Adrenal gland (tissue), 12 donors: ENCODE measurements around the gene KIF26A. TPM values are rescaled to one million over a fixed set of nuclear protein-coding genes. Genes with fewer than 3 reads are reported as not detected.
A peak's percentile ranks its signal among the peaks of the same experiment; 100 is the strongest.

Experiments used
- DNase-seq, 7 donors: peaks; one replicate each; pipeline ENCODE4 v3.0.0-alpha.2; 2019 to 2020
- H3K27ac ChIP-seq, 5 donors: fragments of 200-600 bp; sonication (generic) in 4 of 5; 1 replicate in 3 of 5; 2 replicates in 2 of 5; pipeline versions ENCODE4 v1.5.1 to v1.8.0; 2016 to 2020; ENCODE audit warnings: mild to moderate bottlenecking in 1 of 5
- H3K27me3 ChIP-seq: fragments of 200-600 bp; 2 replicates; pipeline ENCODE4 v1.8.0; 2021
- H3K36me3 ChIP-seq, 2 donors: fragments of 200-600 bp; replicated peaks in 1 of 2; 1 replicate in 1 of 2; 2 replicates in 1 of 2; pipeline versions ENCODE4 v1.5.1 to v1.8.0; 2018 to 2022
- H3K4me1 ChIP-seq, 2 donors: fragments of 200-600 bp; replicated peaks in 1 of 2; 1 replicate in 1 of 2; 2 replicates in 1 of 2; pipeline versions ENCODE4 v1.5.1 to v1.8.0; 2018 to 2021
- H3K4me3 ChIP-seq, 4 donors: fragments of 200-600 bp; sonication (generic) in 3 of 4; one replicate each; pipeline ENCODE4 v1.5.1; 2016 to 2018
- H3K9me3 ChIP-seq, 3 donors: fragments of 200-600 bp; sonication (generic) in 1 of 3; replicated peaks in 1 of 3; 1 replicate in 2 of 3; 2 replicates in 1 of 3; pipeline versions ENCODE4 v1.5.1 to v1.8.0; 2016 to 2021
- POLR2A ChIP-seq, 2 donors: fragments of 450-650 bp; IDR thresholded peaks; one replicate each; pipeline ENCODE4 v1.6.1; 2017; ENCODE audit warnings: antibody characterized with exemption in 2 of 2, mild to moderate bottlenecking in 2 of 2, moderate library complexity in 1 of 2
- WGBS, 4 donors: extraction: QIAGEN DNeasy Blood & Tissue Kit in 2 of 4; methylation state at CpG; one replicate each; pipeline versions ENCODE4 v1.1.5 to v1.1.7; 2013 to 2017; 5-methylcytosine and 5-hydroxymethylcytosine counted together
- intact Hi-C, 2 donors: fragments of 100-400 bp; cut with DNase I; formaldehyde crosslinking; loops; one replicate each; pipeline versions ENCODE4 v1.14.1 to v1.15.0; 2022 to 2023
- polyA plus RNA-seq, 3 donors: library from polyadenylated mRNA; stranded (reverse); fragments of 200-250 nt in 2 of 3; fragments of 350-450 nt in 1 of 3; fragmentation: Illumina TruSeq in 1 of 3; extraction: RNeasy Lipid Tissue Mini Kit (QIAGEN cat#74804) in 1 of 3; gene quantifications; one replicate each; pipeline ENCODE4 v1.2.3, GENCODE V29; 2013 to 2014
- total RNA-seq, 9 donors: library from RNA; depleted of rRNA in 4 of 9; stranded (reverse); fragments of >200 nt in 4 of 9; fragments of 120-200 nt in 1 of 9; fragmentation: NEBNext Ultra II Directional in 1 of 9; extraction: Animal tissue kit (Norgen Biotek cat#: 25700) in 1 of 9; gene quantifications; one replicate each; pipeline versions ENCODE4 v1.1.0 to v1.2.4, GENCODE V29; 2013 to 2023
- TF ChIP-seq, protein P1 (sequence below), 6 experiments: fragments of 450-650 bp in 4 of 6; fragments of 200-600 bp in 2 of 6; sonication (generic) in 1 of 6; IDR thresholded peaks; 1 replicate in 5 of 6; 2 replicates in 1 of 6; pipeline versions ENCODE4 v1.5.1 to v1.8.0; 2016 to 2021; ENCODE audit warnings: antibody characterized with exemption in 6 of 6, mild to moderate bottlenecking in 2 of 6, moderate library complexity in 1 of 6
- donor health status: healthy with polysubstance abuse.
- donor health status: Bipolar disorder and iron deficiency.
- donor health status: DM: yes; HTN: yes; CAD: no.
- donor health status: DM: no; HTN: no; CAD: no.
- donor health status: DM: no; HTN: no; CAD: no.
- donor health status: DM: yes; HTN: yes; CAD: no.

The KIF26A gene
- total and polyA plus RNA-seq, 12 donors: 0.49 to 23.9 (median 6.5) TPM

DNA sequence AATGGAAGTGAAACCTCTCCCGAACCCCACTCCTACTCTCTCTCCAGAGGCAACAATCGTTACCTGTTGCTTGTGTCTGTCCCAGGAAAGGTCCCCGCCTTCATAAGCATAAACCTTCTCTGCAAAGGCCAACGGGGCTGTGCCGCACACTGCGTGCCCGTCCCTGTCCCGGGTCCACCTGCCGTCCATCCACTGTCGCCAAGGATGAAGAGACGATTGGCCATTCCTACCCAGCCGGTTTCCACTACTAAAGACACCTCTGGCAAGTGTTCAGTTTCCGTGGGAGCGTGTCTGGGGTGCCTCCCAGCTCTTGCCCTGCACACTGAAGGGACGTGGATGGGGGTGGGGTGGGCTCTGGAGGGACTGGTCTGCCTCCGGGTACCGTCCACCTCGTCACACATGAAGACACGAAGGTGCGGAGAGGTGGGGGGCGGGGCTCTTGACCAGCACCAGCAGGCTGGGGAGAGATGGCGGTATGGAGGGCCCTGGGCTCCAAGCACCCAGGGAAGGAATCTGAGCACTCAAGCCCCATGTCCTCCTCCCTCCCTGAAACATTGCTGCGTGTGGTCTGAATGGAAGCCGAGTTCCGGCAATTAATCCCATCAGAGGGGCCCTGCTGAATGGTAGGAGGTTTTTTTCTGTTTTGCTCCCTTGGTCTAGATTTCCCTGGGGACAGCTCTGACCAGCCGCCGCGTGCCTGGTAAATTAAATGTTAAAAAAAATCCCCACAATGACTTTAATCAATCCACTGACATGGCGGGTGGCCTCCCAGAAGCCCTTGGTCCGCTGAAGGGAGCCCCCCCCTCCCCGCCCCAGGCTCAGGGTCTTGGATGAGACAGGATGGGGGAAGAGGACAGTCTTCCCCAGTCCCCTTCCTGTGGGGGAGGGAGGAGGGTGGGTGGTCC lies 4.1 kb upstream of the KIF26A start:
- intact Hi-C loops: loop anchor here in 1 of 2 donors (10.0 kb wide), 1 partner anchor 500 kb away; no protein-coding TSS in a partner anchor
- H3K27me3 ChIP-seq: peaks cover 47% of the 10 kb centered on the region

DNA sequence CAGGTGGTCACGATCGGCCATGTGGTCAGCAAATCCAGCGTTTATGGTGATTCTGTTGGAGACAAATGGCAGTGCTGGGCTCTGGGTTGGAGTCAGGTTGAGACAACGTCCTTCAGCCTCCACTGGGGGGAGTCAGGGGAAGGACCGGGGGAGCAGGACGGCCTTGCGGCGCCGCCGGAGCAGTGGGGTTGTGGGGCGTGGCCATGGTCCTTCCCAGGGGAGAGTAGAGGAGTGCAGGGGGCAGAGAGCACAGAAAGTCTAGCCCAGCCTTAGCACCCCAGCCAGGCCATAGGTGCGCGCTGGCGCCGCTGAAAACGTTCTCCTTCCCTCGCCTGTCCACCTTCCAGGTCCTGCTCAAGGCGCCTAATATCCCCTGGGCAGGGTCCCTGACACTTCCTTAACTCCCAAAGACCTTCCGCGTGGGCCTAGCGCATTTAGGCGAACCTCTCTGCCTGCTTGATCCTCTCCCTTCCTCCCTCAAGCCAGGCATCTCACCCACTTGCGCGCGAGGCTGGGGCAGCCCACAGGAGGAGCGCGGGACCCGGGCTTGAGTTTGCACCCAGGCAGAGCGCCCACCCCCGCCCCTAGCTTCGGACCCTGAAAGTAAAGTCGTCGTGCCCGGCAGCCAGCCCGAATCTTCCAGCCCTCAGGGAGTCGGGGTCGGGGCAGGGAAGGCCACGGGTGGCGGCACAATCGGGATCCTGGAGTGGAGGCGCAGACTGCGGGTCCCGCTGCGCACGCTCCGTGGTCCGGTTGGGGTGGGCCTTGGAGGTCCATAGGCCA lies 3.1 kb upstream of the KIF26A start:
- peak in 3 of 7 donors; percentile 7 to 72 (median 23) for DNase-seq
- Histone ChIP-seq H3K27me3 (peaks cover 49% of the 10 kb centered on the region), H3K4me1 (peaks cover 0 to 17% of the 10 kb centered on the region in 2 donors), H3K27ac (peak overlapping the region in 1 of 5 donors; percentile 17), H3K4me3 (no peak overlapping the region), H3K9me3 (no peaks in the 10 kb centered on the region), H3K36me3 (no peaks in the 10 kb centered on the region)
- intact Hi-C loops: loop anchor here (5.0 to 10.0 kb wide), 3 partner anchors 432 to 507 kb away; no protein-coding TSS in a partner anchor
- 6 to 8% (median 7%) methylated on average over 19 to 47 of the region's 47 CpGs for WGBS, 4 donors
- TF ChIP-seq, protein P1, sequence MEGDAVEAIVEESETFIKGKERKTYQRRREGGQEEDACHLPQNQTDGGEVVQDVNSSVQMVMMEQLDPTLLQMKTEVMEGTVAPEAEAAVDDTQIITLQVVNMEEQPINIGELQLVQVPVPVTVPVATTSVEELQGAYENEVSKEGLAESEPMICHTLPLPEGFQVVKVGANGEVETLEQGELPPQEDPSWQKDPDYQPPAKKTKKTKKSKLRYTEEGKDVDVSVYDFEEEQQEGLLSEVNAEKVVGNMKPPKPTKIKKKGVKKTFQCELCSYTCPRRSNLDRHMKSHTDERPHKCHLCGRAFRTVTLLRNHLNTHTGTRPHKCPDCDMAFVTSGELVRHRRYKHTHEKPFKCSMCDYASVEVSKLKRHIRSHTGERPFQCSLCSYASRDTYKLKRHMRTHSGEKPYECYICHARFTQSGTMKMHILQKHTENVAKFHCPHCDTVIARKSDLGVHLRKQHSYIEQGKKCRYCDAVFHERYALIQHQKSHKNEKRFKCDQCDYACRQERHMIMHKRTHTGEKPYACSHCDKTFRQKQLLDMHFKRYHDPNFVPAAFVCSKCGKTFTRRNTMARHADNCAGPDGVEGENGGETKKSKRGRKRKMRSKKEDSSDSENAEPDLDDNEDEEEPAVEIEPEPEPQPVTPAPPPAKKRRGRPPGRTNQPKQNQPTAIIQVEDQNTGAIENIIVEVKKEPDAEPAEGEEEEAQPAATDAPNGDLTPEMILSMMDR (IDR thresholded peaks at IDR 0.05): peak in 2 of 6 experiments; percentile 14 to 24
- TF ChIP-seq POLR2A (IDR thresholded peaks at IDR 0.05): no peak

More for the DNA sequence above, 4.1 kb upstream of the KIF26A start:
- DNase-seq: peak in 1 of 7 donors; percentile 11
- TF ChIP-seq, protein P1 (IDR thresholded peaks at IDR 0.05): no peak
- no peak for TF ChIP-seq POLR2A (IDR thresholded peaks at IDR 0.05)
- Histone ChIP-seq H3K27ac (peak overlapping the region in 1 of 5 donors; percentile 17), H3K36me3 (no peaks in the 10 kb centered on the region), H3K9me3 (peaks cover 0 to 8% (median 0%) of the 10 kb centered on the region in 3 donors), H3K4me3 (no peak overlapping the region), H3K4me1 (peaks cover 0 to 17% of the 10 kb centered on the region in 2 donors)
- WGBS, 4 donors: 41 to 68% (median 56%) methylated on average over 20 to 31 of the region's 31 CpGs

DNA sequence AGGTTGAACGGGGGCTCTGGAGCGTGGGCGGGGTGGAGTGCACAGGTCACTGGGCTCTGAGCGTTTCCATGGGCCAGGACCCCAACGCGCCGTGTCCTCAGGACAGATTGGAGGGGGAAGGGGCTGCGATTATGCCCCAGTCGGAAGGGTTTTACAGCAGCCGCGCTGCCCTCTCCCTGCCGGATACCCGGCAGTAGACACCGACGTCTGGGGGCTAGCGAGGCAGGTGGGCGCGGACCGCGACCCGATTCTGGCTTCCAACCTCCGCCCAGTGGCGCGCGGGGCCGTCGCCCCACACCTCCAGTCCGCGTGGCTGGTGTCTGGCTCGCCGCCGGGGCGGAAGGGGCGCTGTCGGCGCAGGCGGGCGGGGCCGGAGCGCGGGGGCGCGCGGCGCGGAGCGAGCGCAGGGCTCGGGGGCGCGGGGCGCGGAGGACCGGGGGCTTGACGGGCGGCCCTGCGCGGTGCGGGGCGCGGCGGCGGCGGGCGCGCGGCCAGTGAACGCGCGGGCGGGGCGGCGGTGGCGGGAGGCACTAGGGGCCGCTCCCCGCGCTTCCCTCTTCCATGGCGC lies 2.4 kb upstream of the KIF26A start:
- Histone ChIP-seq H3K4me1 (peaks cover 0 to 17% of the 10 kb centered on the region in 2 donors), H3K27ac (no peak overlapping the region), H3K4me3 (peak overlapping the region in 1 of 4 donors; percentile 23), H3K27me3 (peaks cover 49% of the 10 kb centered on the region), H3K9me3 (no peaks in the 10 kb centered on the region), H3K36me3 (no peaks in the 10 kb centered on the region)
- intact Hi-C loops: loop anchor here (2.0 to 10.0 kb wide), 4 partner anchors 429 to 506 kb away; no protein-coding TSS in a partner anchor
- TF ChIP-seq, protein P1 (IDR thresholded peaks at IDR 0.05): no peak
- TF ChIP-seq POLR2A (IDR thresholded peaks at IDR 0.05): no peak
- 1 to 10% (median 1%) methylated on average over 2 to 75 of the region's 78 CpGs; no CpG with 5 or more reads in 1 of the 4 donors for WGBS, 4 donors
- DNase-seq: peak in 2 of 7 donors; percentile 4 to 21
